ENCODE results near the gene IL1RAPL1. TPM values are rescaled to one million over a fixed set of nuclear protein-coding genes. Genes with fewer than 3 reads are reported as not detected.

Gene IL1RAPL1
- total and polyA plus RNA-seq, 9 of the 15 experiments (the other 6 are each of a cell fraction or from before 2014, with no cell fraction given), result 0.04 to 0.07 (median 0.04) TPM; not detected in 6

DNA sequence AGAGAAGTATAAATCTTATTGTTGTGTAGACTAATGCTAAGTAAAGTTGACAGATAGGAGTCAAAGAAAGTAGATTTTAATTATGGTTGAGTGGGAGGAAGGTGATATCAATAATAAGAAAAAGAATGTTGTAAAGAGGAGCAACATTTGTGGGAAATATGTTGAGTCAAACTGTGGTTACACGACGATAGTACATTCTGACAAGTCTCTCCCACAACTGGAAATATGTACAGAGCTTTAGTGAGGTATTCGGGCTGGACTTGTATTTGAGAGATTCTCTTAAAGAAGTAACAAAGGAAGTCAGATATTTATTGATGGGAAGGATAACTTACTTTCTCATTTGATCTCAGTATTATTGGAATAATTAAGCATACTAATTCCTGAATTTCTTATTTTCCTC, 1102.8 kb downstream of the IL1RAPL1 start (continued):
- TF ChIP-seq SIN3A (IDR thresholded peaks at IDR 0.05; ENCODE audit: borderline replicate concordance in 2 of 2, control insufficient read depth in 1 of 2, low read depth in 2 of 2, low read length in 2 of 2), result no peak
- TF ChIP-seq HEY1 (CRISPR knock-in tag; IDR thresholded peaks at IDR 0.05; ENCODE audit: borderline replicate concordance), result no peak
- no peak for TF ChIP-seq SAFB (IDR thresholded peaks at IDR 0.05; ENCODE audit: borderline replicate concordance, low read depth, low read length)

DNA sequence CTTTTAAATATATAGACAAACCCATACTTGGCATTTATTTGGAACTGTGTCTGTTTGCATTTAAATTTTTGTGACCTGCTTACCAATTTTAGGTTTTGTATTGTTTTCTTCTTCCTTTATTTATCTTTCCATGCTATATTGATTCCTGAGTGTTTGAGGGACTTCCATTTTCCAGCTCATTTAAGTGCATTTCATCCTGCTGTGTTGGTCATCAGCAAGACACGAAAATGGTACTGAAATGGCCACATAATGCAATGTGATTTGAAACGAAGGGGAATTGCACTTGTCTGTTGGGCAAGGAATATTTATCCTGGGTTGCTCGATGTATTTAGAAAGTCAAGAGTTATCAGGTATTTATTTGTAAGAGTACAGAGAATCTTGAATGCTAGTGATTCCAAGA, 1103.8 kb downstream of the IL1RAPL1 start:
- intact Hi-C loops (cut with micrococcal nuclease), result no loop called here
- H3K4me3 ChIP-seq, result no peak overlapping the region
- in situ Hi-C loops (cut with MboI), result no loop called here
- H3K9me1 ChIP-seq (ENCODE audit: control insufficient read depth, insufficient read depth, low read length), result no peaks in the 10 kb centered on the region
- no peaks in the 10 kb centered on the region for H3K27me3 ChIP-seq (ENCODE audit: control insufficient read depth in 2 of 2, insufficient read depth in 2 of 2, low read length in 2 of 2)
- H3K4me1 ChIP-seq (replicated peaks in 1 of 2; ENCODE audit: control insufficient read depth in 2 of 2, insufficient read depth in 2 of 2, low read length in 2 of 2), result no peaks in the 10 kb centered on the region
- 0% methylated on average over 3 of the region's 3 CpGs for WGBS (ENCODE audit: insufficient coverage, low coverage, missing lambda C conversion rate)
- H3K79me2 ChIP-seq (ENCODE audit: control insufficient read depth, insufficient read depth, low read length), result no peaks in the 10 kb centered on the region
- BruUV-seq (replicated peaks), result no TSS peak
- ATAC-seq (no peak), DNase-seq (ENCODE audit: extremely low read depth in 1 of 4, low spot score in 3 of 4) (no peak), FAIRE-seq (no peak)
- no peak overlapping the region for H3K9ac ChIP-seq (ENCODE audit: insufficient read depth in 1 of 2, low read depth in 2 of 2, low read length in 2 of 2)
- TF ChIP-seq POLR3A (IDR thresholded peaks at IDR 0.05; ENCODE audit: borderline replicate concordance, extremely low read depth, insufficient read depth, insufficient read length) (no peak), RBM22 (IDR thresholded peaks at IDR 0.05; ENCODE audit: low read depth, low read length, poor library complexity, severe bottlenecking) (no peak), RHOXF2B (CRISPR knock-in tag; conservative IDR thresholded peaks at IDR 0.05) (no peak), MAFK (IDR thresholded peaks at IDR 0.05; ENCODE audit: low read length) (no peak), FOSL1 (tag; conservative IDR thresholded peaks at IDR 0.05) (no peak)
- TF ChIP-seq, protein P1, sequence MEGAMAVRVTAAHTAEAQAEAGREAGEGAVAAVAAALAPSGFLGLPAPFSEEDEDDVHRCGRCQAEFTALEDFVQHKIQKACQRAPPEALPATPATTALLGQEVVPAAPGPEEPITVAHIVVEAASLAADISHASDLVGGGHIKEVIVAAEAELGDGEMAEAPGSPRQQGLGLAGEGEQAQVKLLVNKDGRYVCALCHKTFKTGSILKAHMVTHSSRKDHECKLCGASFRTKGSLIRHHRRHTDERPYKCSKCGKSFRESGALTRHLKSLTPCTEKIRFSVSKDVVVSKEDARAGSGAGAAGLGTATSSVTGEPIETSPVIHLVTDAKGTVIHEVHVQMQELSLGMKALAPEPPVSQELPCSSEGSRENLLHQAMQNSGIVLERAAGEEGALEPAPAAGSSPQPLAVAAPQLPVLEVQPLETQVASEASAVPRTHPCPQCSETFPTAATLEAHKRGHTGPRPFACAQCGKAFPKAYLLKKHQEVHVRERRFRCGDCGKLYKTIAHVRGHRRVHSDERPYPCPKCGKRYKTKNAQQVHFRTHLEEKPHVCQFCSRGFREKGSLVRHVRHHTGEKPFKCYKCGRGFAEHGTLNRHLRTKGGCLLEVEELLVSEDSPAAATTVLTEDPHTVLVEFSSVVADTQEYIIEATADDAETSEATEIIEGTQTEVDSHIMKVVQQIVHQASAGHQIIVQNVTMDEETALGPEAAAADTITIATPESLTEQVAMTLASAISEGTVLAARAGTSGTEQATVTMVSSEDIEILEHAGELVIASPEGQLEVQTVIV (CRISPR knock-in tag; IDR thresholded peaks at IDR 0.05; ENCODE audit: borderline replicate concordance), result no peak
- H3K9me3 ChIP-seq (replicated peaks; ENCODE audit: control insufficient read depth, insufficient read depth, low read depth, low read length), result no peaks in the 10 kb centered on the region
- no peaks in the 10 kb centered on the region for H3K36me3 ChIP-seq (ENCODE audit: control insufficient read depth, insufficient read depth, low read length)
- ChIA-PET POLR2A (no interaction called here), CTCF (ENCODE audit: low intra/inter-chr PET ratio) (no interaction called here)
- no peak overlapping the region for H3K4me2 ChIP-seq (ENCODE audit: insufficient read depth, low read length)
- H2AFZ ChIP-seq (ENCODE audit: low read depth, low read length), result no peak overlapping the region
- H4K20me1 ChIP-seq (replicated peaks; ENCODE audit: control insufficient read depth, insufficient read depth, low read length), result no peaks in the 10 kb centered on the region
- no peak overlapping the region for H3K27ac ChIP-seq (ENCODE audit: extremely low read depth, low read depth, low read length)

Data from K562 (cell line).